Colon (tissue), 2 donors: ENCODE measurements around the gene GDI1.

Experiments used
- FAIRE-seq: peaks from 2 replicates; lab custom pipeline; 2012; peaks lifted over from hg19 to GRCh38; lab: Jason Lieb, UNC
- donor health status: control.
- donor health status: control.

The GDI1 gene

DNA sequence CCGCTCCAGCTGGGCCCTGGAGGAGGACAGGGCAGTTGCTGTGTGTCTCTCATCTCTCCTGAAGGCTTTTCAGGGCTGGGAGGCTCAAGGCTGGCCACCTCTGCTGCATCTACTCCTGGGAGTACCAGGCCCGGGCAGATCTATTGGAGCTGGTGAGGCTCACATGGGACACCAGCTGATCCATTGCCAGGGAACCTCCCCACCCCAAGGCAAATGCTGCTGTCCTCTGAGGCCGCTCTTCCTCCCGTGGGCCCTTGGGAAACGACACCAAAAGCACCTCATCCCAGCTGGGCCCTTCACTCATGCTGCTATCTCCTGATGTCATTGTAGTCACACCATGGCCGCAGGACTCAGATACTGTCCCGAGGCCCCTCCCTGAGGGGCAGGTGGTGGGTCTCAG lies 45.8 kb downstream of the GDI1 start:
- no peak for FAIRE-seq

- no peak for FAIRE-seq
Measured at GRCh38 chrX:154483325-154483724, 46.4 kb downstream of the GDI1 start.

- no peak for FAIRE-seq
Measured at GRCh38 chrX:154484255-154485149, 47.5 kb downstream of the GDI1 start.

GRCh38 chrX:154485150-154486051 lies 48.4 kb downstream of the GDI1 start:
- FAIRE-seq: no peak

GRCh38 chrX:154486052-154486395 lies 49.1 kb downstream of the GDI1 start:
- FAIRE-seq: no peak

DNA sequence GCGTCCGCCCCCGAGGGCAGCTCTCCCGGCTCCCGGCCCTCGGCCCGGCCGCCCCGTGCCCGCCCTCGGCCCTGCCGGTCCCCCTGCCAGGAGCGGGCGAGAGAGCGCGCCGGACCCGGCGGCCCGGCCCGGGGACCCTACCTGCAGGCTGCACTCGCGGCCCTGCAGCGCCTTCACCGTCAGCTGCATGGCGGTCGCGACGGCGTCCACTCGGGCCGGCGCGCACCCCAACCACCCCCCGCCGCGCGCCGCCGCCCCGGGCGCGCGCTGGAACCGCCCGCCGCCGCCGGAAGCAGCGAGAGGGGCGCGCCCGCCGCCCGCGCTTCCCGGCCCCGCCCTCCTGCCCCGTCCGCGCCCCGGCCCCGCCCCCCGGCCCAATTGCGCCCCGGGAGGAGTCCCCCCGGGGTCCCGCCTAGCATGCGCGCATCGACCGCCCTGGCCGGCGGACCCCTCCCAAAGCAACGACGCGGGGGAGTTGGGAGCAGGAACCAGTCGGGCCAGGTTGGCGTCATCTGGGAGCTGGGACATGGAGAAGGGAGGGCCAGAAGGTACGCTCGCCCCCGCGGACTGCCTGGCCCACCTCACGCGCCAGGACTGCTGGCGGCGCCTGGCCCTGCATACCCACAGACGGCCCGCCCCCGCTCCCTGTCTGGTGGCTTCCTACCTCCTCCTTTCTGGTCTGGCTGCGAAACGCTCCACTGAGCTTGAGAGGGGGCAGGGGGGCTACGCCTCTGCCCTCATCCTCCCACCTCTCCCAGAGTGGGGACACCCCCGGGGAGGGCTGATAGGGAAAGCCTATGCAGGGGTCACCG lies 49.6 kb downstream of the GDI1 start, which contains the start of gene UBL4A:
TSS of gene UBL4A (minus strand) at position 220 of the 812 bp plus-strand sequence. CDS start at position 189, 31 bp downstream.
- FAIRE-seq: no peak

DNA sequence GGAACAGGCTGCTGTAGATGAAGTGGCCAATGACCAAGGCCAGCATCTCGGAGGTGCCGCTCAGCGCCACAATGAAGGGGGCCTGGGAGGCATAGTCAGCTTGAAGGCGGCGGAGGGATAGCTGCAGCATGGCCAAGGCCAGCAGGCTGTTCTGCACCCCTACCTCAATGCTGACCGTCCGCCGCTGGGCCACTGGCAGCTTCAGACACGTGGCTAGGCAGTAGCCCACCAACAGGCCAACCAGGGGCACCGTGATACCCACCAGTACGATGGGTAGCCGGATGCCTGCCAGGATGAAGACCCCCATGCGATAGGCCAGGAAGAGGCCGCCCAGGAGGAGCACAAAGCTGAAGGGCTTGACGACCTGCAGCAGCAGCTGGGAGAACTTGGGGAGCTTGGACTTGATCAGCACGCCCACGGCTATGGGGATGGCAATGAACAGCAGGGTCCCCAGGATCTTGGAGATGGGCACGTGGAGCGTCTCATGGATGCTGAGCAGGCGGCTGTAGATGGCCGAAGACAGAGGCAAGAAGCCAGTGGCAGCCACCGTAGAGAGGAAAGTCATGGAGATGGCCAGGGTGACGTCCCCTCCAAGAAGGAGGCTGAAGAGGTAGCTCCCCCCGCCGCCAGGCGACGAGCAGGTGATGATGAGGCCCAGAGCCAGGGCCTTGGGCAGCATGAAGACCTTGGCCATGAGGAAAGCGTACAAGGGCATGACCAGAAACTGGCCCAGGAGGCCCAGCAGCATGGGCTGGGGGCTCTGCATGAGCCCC lies 50.8 kb downstream of the GDI1 start:
- no peak for FAIRE-seq

- no peak for FAIRE-seq
Measured at GRCh38 chrX:154488336-154489075, 51.6 kb downstream of the GDI1 start.

GRCh38 chrX:154489182-154489581 lies 52.2 kb downstream of the GDI1 start:
- FAIRE-seq: no peak

GRCh38 chrX:154490021-154490413 lies 53.1 kb downstream of the GDI1 start:
- FAIRE-seq: no peak

DNA sequence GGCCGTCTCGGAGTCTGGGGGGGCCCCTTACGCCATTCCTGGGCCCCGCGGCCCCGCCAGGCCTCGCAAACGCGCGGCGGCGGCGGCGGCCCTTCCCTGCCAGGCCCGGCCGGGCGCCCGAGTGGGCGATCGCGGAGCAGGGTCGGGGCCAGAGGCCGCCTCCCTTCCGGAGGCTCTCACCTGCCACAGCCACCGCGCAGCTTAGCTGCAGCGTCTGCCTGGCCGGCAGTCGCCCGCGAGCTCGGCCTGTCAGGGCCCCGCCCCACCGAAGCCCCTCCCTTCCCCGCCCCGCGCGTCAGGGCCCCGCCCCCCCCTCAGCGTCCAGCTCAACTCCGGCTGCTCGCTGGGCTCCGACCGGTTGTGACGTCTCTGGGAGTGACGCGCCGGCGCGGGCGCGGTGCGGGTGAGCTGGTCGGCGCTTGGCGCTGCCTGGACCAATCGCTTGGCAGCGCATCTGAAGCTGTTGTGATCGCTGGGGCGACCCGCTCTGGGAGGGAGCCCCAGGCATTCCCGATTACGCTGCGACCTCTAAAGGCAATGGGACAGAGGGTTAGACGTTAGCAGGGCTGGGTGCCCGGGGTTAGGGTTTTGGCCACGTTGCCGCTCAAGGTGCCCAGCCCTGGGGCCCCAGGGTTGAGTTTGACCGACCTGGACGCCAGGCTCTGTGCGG lies 53.6 kb downstream of the GDI1 start, which contains the start of gene SLC10A3:
TSS of gene SLC10A3 (minus strand) at position 216 of the 670 bp plus-strand sequence. CDS start 1,689 bp downstream, outside the sequence.
- FAIRE-seq: no peak
